Kidney epithelial cell (primary cell): Measurements from ENCODE around the gene NOP56. TPM values are rescaled to one million over a fixed set of nuclear protein-coding genes. Genes with fewer than 3 reads are reported as not detected.

ENCODE experiments used
- DNase-seq: peaks from one replicate; pipeline ENCODE4 v3.0.0-alpha.2; 2010; ENCODE audit warnings: low read depth
- H3K27me3 ChIP-seq: 2 replicates; pipeline ENCODE4 v1.6.0; 2011; ENCODE audit warnings: low read length; ENCODE audit not compliant: control insufficient read depth, insufficient read depth
- H3K36me3 ChIP-seq: 2 replicates; pipeline ENCODE4 v1.5.1; 2011; ENCODE audit warnings: low read length; ENCODE audit not compliant: control insufficient read depth, insufficient read depth
- H3K4me3 ChIP-seq: 2 replicates; pipeline ENCODE4 v1.5.1; 2011; ENCODE audit warnings: low read depth, mild to moderate bottlenecking, control low read depth, low read length
- total RNA-seq: library from RNA; depleted of rRNA; stranded (reverse); fragments of >200 nt; gene quantifications from 2 replicates; pipeline ENCODE4 v1.2.3, GENCODE V29; 2015
- TF ChIP-seq, protein P1 (sequence below): IDR thresholded peaks from 2 replicates; pipeline ENCODE4 v1.5.1; 2011; ENCODE audit warnings: mild to moderate bottlenecking, moderate library complexity, low read length, control low read depth, inconsistent platforms; ENCODE audit not compliant: insufficient read depth, poor library complexity, severe bottlenecking

The NOP56 gene
- total RNA-seq, 1 donor from 2014 or later, result 141 TPM

DNA sequence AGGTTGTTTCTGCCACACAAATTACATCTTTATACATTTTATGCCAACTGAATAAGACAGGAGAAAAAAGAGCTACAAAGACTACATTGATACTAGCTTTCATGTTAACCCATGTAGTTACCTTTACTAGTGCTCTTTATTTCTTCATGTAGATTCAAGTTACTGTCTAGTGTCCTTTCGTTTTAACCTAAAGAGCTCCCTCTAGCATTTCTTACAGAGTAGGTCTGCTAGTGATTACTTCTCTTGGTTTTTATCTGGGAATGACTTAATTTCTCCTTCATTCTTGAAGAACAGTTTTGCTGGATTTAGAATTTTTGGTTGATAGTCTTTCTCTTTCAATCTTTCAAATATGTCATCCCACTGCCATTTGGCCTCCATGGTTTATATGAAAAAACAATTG is 21.2 kb upstream of the NOP56 start:
- no peak for DNase-seq
- H3K27me3 ChIP-seq, result peaks cover 2% of the 10 kb centered on the region
- no peaks in the 10 kb centered on the region for H3K36me3 ChIP-seq
- no peak overlapping the region for H3K4me3 ChIP-seq
- TF ChIP-seq, protein P1, sequence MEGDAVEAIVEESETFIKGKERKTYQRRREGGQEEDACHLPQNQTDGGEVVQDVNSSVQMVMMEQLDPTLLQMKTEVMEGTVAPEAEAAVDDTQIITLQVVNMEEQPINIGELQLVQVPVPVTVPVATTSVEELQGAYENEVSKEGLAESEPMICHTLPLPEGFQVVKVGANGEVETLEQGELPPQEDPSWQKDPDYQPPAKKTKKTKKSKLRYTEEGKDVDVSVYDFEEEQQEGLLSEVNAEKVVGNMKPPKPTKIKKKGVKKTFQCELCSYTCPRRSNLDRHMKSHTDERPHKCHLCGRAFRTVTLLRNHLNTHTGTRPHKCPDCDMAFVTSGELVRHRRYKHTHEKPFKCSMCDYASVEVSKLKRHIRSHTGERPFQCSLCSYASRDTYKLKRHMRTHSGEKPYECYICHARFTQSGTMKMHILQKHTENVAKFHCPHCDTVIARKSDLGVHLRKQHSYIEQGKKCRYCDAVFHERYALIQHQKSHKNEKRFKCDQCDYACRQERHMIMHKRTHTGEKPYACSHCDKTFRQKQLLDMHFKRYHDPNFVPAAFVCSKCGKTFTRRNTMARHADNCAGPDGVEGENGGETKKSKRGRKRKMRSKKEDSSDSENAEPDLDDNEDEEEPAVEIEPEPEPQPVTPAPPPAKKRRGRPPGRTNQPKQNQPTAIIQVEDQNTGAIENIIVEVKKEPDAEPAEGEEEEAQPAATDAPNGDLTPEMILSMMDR, result no peak

DNA sequence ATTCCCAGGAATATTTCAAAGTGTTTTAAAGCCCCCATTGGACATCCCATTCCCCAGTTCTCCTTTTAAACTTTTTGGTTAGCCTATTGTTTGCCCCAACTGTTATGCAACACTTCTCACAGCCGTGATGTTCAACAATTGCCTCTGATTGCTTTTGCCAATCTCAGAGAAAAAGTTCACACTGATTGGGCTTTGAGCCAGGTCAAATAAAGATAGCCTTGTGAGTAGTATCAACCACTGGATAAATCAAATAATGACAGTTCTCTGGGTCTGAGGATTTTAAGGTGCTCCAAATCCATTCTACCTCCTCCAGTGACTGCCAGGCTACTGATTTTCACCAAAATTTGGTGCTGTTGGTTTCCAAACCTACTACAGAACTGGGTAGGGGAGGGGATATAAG is 19.1 kb upstream of the NOP56 start:
- TF ChIP-seq, protein P1, result no peak
- no peak for DNase-seq
- no peak overlapping the region for H3K4me3 ChIP-seq

DNA sequence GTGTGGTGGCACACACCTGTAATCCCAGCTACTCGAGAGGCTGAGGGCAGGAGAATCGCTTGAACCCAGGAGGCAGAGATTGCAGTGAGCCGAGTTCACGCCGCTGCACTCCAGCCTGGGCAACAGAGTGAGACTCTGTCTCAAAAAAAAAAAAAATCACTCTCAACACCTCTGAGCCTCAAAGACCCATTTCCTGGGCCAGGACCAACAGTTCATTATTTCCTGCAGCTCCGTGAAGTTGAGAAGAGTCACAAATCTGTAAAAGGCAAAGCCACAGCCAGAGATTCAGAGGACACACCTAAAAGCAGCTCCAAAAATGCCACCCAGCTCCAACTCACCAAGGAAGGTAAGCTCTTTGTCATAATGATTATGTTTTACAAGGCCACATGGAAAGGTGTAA is 15.2 kb upstream of the NOP56 start:
- H3K27me3 ChIP-seq, result peaks cover 2% of the 10 kb centered on the region
- no peak for DNase-seq
- no peaks in the 10 kb centered on the region for H3K36me3 ChIP-seq
- no peak overlapping the region for H3K4me3 ChIP-seq
- TF ChIP-seq, protein P1, result no peak

More for the DNA sequence above, 19.1 kb upstream of the NOP56 start:
- Histone ChIP-seq H3K36me3 (no peaks in the 10 kb centered on the region), H3K27me3 (peaks cover 2% of the 10 kb centered on the region)

DNA sequence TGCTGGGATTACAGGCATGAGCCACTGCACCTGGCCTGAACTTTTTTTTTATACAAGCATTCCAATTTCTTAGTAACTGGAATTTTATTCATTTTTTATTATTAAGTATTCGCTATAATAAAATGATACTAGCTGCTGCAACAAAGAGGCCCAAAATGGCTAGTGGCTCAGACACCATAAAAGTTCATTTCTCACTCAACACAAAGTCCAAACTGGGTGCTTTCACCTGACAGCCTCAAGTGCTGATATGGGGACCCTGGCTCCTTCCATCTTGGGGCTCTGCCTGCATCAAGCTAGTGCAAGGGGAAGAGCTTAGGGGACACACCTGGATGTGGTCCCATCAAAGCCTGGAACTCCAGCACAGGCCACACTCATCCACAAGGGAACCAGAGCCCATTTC is 12.2 kb upstream of the NOP56 start:
- no peak overlapping the region for H3K4me3 ChIP-seq
- no peaks in the 10 kb centered on the region for H3K36me3 ChIP-seq
- H3K27me3 ChIP-seq, result peaks cover 2% of the 10 kb centered on the region
- no peak for DNase-seq
- TF ChIP-seq, protein P1, result no peak

DNA sequence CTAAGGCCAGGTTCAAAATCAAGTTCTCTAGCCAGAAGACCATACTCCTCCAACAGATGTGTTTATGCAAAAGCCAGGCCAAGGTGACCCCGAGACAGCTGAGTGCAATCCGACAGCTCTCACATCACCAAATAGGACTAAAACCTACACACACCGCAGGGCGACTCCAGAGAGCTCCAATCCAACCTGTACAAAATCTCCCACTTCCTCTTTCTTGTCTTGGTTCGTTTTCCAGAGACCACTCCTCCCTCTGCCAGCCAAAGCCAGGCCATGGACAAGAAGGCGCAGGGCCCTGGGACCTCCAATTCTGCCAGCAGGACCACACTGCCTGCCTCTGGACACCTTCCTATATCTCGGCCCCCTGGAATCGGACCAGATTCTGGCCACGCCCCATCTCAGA is 11.5 kb upstream of the NOP56 start:
- Histone ChIP-seq H3K36me3 (no peaks in the 10 kb centered on the region), H3K4me3 (no peak overlapping the region), H3K27me3 (no peaks in the 10 kb centered on the region)
- TF ChIP-seq, protein P1, result no peak
- DNase-seq, result no peak

DNA sequence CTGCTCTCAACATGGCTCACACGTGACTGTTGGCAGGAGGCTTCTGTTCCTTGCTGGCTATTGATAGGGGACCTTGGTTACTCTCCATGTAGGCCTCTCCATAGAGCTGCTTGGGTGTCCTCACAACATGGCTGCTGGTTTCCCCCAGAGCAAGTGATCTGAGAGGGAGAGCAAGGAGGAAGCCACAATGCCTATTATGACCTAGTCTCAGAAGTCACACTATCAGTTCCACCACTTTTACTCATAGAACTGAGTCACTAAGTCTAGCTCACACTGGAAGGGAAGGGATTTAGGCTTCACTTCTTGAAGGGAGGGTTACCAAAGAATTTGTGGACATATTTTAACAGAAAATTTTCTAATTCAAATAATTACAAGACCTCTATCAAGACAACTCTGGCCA is 8.7 kb upstream of the NOP56 start:
- TF ChIP-seq, protein P1, result no peak
- H3K27me3 ChIP-seq, result no peaks in the 10 kb centered on the region
- no peak for DNase-seq
- H3K4me3 ChIP-seq, result no peak overlapping the region
- H3K36me3 ChIP-seq, result no peaks in the 10 kb centered on the region
